Tibial nerve (tissue), 4 donors: ENCODE data around the gene PROM2.

ENCODE experiments used
- CTCF ChIP-seq, 5 experiments: fragments of 200-600 bp in 3 of 5; fragments of 450-650 bp in 2 of 5; sonication (generic) in 3 of 5; IDR thresholded peaks; one replicate each; pipeline ENCODE4 v1.5.1; 2016 to 2019; ENCODE audit warnings: antibody characterized with exemption in 5 of 5, mild to moderate bottlenecking in 3 of 5, moderate library complexity in 2 of 5
- EP300 ChIP-seq, 2 donors: sonication (generic); formaldehyde crosslinking; IDR thresholded peaks; one replicate each; pipeline ENCODE4 v1.6.1; 2017; ENCODE audit warnings: antibody characterized with exemption in 2 of 2, mild to moderate bottlenecking in 1 of 2
- POLR2A ChIP-seq, 2 donors: fragments of 450-650 bp; IDR thresholded peaks; one replicate each; pipeline ENCODE4 v1.6.1; 2017; ENCODE audit warnings: antibody characterized with exemption in 2 of 2, mild to moderate bottlenecking in 2 of 2, moderate library complexity in 2 of 2

- no peak for TF ChIP-seq POLR2A (IDR thresholded peaks at IDR 0.05)
- no peak for TF ChIP-seq CTCF (IDR thresholded peaks at IDR 0.05)
- no peak for TF ChIP-seq EP300 (IDR thresholded peaks at IDR 0.05)
These were observed 26.9 kb downstream of the PROM2 start for GRCh38 chr2:95301186-95301585.
